HG03378 (cell line): ENCODE measurements around the gene BIN1.

Experiments
- ATAC-seq: cut with Tn5 transposase; IDR thresholded peaks from one replicate; pipeline ENCODE4 v1.9.1; 2021; ENCODE audit warnings: mild to moderate bottlenecking, moderate library complexity; ENCODE audit not compliant: unreplicated experiment

BIN1 gene

DNA sequence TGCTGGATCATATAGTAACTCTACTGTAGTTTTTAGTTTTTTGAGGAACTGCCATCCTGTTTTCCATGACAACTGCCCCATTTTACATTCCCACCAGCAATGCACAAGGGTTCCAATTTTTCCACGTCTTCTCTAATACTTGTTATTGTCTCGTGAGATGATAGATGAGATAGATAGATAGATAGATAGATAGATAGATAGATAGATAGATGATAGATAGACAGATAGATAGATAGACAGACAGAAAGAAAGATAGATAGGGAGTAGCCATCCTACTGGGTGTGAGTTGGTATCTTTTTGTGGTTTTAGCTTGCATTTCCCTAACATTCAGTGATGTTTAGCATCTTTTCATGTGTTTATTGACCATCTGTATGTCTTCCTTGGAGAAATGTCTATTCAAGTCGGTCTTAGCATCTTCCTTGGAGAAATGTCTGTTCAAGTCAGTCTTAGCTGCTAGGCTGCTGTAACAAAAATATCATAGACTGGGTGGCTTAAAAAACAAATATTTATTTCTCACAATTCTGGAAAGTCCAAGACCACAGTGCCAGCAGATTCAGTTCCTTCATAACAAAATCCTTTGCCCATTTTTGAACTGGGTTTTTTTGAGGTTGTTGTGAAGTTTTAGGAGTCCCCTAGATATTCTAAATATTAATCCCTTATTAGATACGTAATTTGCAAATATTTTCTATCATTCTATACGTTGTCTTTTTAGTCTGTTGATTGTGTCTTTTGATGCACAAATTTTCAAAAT is 98.5 kb downstream of the BIN1 start:
- ATAC-seq, result no peak

DNA sequence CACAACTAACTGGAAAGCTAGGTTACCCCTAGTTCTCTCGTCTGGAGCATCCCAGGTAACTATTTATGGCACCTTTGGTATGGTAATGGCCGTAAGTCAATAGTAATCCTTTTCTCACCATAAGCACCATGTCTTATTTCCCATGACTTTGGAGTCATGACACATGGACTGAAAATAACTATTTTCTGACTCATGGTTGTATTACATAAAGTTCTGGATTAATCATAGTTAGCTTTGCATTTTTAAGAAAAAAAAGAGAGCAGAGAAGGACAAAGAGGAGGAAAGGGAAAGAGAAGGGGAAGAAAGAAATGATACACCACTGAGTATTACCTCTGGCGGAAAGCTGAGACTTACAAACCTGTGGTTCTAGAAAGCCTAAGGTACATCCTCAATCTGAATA is 99.3 kb downstream of the BIN1 start:
- ATAC-seq, result no peak

DNA sequence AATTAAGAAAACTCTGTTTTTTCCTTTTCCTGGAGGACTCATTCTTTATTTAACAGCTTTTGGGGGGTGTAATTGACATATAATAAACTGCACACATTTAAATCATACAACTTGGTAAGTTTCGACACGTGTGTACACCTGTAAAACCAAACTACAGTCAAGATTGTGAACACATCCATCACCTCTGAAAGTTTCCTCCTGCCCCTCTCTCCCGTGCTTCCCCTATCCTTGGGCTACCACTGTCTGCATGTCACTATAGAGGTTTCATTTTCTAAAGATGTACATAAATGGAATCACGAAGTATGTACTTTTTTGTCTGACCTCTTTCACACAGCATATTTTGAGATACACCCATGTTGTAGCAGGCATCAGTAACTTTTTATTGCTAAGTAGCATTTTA is 100.0 kb downstream of the BIN1 start:
- ATAC-seq, result no peak

- ATAC-seq, result no peak
These were observed 101.9 kb downstream of the BIN1 start for GRCh38 chr2:127004893-127005600.

GRCh38 chr2:127003070-127003800 is 103.7 kb downstream of the BIN1 start:
- no peak for ATAC-seq

DNA sequence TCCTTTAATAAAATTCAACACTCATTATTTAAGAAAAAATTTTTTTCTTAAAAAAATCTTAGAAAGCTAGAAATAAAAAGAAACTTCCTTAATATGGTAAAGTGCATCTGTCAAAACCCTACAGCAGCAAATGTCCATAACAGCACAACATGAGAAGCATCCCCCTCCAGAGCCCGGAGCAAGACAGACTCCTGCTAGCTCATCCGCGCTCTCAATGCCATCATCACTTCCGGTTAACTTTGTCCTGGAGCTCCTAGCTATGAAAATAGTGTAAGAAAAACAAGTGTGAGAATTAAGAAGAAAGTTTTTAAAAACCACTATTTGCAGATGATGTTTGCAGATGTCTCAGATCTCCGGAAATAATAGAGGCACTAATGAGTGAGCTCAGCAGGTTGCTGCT is 105.2 kb downstream of the BIN1 start:
- ATAC-seq, result no peak

DNA sequence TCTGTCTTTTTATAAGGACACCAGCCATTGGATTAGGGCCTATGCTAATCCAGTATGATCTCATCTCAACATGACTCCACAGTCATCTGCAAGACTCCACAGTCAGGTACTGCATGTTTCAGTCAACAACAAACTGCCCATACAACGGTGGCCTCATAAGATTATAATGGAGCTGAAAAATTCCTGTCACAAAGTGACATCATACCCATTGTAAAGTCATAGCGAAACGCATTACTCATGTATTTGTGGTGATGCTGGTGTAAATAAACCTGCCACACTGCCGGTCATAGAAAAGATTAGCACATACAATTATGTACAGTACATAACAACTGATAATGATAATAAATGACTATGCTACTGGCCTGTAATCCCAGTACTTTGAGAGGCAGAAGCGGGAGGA is 106.0 kb downstream of the BIN1 start:
- ATAC-seq, result no peak

- ATAC-seq, result no peak
These were observed 106.8 kb downstream of the BIN1 start for GRCh38 chr2:127000194-127000593.

DNA sequence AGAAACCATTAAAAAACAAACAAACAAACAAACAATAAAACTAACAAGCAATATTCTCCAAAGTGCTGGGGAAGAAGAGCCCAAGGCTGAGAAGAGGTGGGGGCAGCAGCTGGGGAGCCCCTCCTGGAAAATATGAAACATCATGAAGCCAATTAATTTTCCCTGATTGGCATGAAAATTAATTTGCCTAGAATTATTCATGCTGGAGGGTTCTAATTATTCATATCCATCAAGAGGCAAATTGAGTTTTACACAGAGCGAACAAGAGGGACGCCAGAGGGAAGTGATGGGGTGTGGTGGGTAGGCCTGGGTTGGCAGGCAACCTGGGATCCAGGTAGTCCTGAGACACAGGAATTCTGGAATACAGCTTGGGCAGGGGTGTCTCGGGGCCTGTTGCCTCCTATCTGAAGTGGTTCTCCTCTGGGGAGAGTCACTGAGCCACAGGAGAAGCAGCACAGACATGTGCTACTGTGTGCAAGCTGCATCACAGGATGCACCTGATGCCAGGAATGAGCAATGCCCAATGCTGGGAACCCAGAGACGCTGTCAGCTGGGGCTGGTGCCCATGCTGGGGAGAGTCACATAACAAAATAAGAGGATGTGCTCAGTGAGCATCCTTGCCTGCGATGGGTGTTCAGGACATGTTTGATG is 107.7 kb downstream of the BIN1 start:
- no peak for ATAC-seq

DNA sequence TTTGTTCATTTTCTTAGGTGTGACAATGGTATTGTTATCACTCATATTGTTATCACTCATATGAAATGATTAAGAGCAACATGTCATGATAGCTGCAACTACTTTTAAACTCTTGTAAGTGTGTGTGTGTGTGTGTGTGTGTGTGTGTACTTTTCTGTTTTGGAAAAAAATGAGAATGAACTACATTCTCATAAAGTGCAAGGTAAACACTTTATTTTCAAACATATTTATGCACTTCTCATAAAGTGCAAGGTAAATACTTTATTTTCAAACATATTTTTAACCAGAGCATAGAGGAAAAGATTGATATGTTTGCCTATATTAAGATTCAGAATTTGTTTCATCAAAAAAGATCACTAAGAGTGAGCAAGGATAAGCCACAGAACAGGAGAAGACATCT is 108.5 kb downstream of the BIN1 start:
- ATAC-seq, result no peak
